Smooth muscle cell (in vitro differentiated cells): ENCODE measurements around the gene USP46. TPM values are rescaled to one million over a fixed set of nuclear protein-coding genes. Genes with fewer than 3 reads are reported as not detected.

ENCODE experiments used
- DNase-seq: peaks from one replicate; lab custom pipeline; 2025; ENCODE audit not compliant: unreplicated experiment; lab: John Stamatoyannopoulos, UW
- H2AFZ ChIP-seq: fragments of 200-600 bp; sonication (generic); 2 replicates; pipeline ENCODE4 v1.6.0; 2016; ENCODE audit warnings: antibody characterized with exemption, low read depth, mild to moderate bottlenecking
- H3F3A ChIP-seq: fragments of 200-600 bp; sonication (generic); 2 replicates; pipeline ENCODE4 v1.6.0; 2017; ENCODE audit warnings: antibody characterized with exemption, low read depth
- H3K27ac ChIP-seq: fragments of 200-600 bp; sonication (generic); 2 replicates; pipeline ENCODE4 v1.5.1; 2016; ENCODE audit warnings: low read depth, mild to moderate bottlenecking
- H3K27me3 ChIP-seq: fragments of 200-600 bp; sonication (generic); 2 replicates; pipeline ENCODE4 v1.6.1; 2016; ENCODE audit warnings: low read depth, mild to moderate bottlenecking
- H3K36me3 ChIP-seq: fragments of 200-600 bp; sonication (generic); 2 replicates; pipeline ENCODE4 v1.5.1; 2016; ENCODE audit warnings: low read depth
- H3K4me1 ChIP-seq: fragments of 200-600 bp; sonication (generic); 2 replicates; pipeline ENCODE4 v1.5.1; 2016; ENCODE audit warnings: low read depth
- H3K4me2 ChIP-seq: fragments of 200-600 bp; sonication (generic); 2 replicates; pipeline ENCODE4 v1.6.0; 2016; ENCODE audit warnings: mild to moderate bottlenecking
- H3K4me3 ChIP-seq: fragments of 200-600 bp; sonication (generic); 2 replicates; pipeline ENCODE4 v1.5.1; 2016; ENCODE audit warnings: mild to moderate bottlenecking
- H3K79me2 ChIP-seq: fragments of 200-600 bp; sonication (generic); 2 replicates; pipeline ENCODE4 v1.6.0; 2016; ENCODE audit warnings: low read depth, mild to moderate bottlenecking
- H3K9ac ChIP-seq: fragments of 200-600 bp; sonication (generic); 2 replicates; pipeline ENCODE4 v1.6.0; 2016; ENCODE audit warnings: low read depth
- H3K9me3 ChIP-seq: fragments of 200-600 bp; sonication (generic); replicated peaks from 2 replicates; pipeline ENCODE4 v1.5.1; 2016; ENCODE audit warnings: low read depth
- H4K20me1 ChIP-seq: fragments of 200-600 bp; sonication (generic); 2 replicates; pipeline ENCODE4 v1.6.0; 2016; ENCODE audit warnings: low read depth
- CTCF ChIP-seq: fragments of 200-600 bp; sonication (generic); IDR thresholded peaks from 2 replicates; pipeline ENCODE4 v1.5.1; 2017; ENCODE audit warnings: borderline replicate concordance, mild to moderate bottlenecking, antibody characterized with exemption; ENCODE audit not compliant: insufficient read depth, poor library complexity, severe bottlenecking
- WGBS: methylation state at CpG from one replicate; pipeline ENCODE4 v1.1.7; 2016; ENCODE audit warnings: low lambda C conversion rate; 5-methylcytosine and 5-hydroxymethylcytosine counted together
- polyA plus RNA-seq: library from polyadenylated mRNA; unstranded; fragments of >200 nt; fragmentation: Nextera tagmentation; extraction: Ambion mirVana; gene quantifications from 2 replicates; pipeline ENCODE4 v1.2.1, GENCODE V29; 2016
- total RNA-seq: library from RNA; depleted of rRNA; stranded (reverse); fragments of >200 nt; gene quantifications from 2 replicates; pipeline ENCODE4 v1.2.3, GENCODE V29; 2014

USP46 gene
- total and polyA plus RNA-seq, 2 experiments from 2014 or later = 17.2 to 30.4 TPM

GRCh38 chr4:52578951-52579350, 80.2 kb downstream of the USP46 start:
- 96% methylated on average over 2 of the region's 2 CpGs for WGBS
- Histone ChIP-seq H3K36me3 (no peaks in the 10 kb centered on the region), H3K27me3 (no peaks in the 10 kb centered on the region), H3F3A (no peaks in the 10 kb centered on the region), H3K9ac (no peak overlapping the region), H3K27ac (no peak overlapping the region), H3K4me2 (no peak overlapping the region), H3K9me3 (no peaks in the 10 kb centered on the region), H3K79me2 (no peaks in the 10 kb centered on the region), H3K4me1 (peaks cover 2% of the 10 kb centered on the region), H4K20me1 (no peaks in the 10 kb centered on the region), H2AFZ (no peak overlapping the region), H3K4me3 (no peak overlapping the region)
- no peak for TF ChIP-seq CTCF
- DNase-seq = no peak

- no peak for DNase-seq
- no peaks in the 10 kb centered on the region for H3K9me3 ChIP-seq
- WGBS = 96% methylated on average over 4 of the region's 4 CpGs
Measured at GRCh38 chr4:52577624-52577962, 81.5 kb downstream of the USP46 start.

GRCh38 chr4:52576961-52577623, 82.0 kb downstream of the USP46 start:
- H3K36me3 ChIP-seq = no peaks in the 10 kb centered on the region
- no peak overlapping the region for H3K4me2 ChIP-seq
- H3F3A ChIP-seq = peaks cover 5% of the 10 kb centered on the region
- no peak for DNase-seq
- TF ChIP-seq CTCF = no peak
- H3K27ac ChIP-seq = no peak overlapping the region
- peaks cover 10% of the 10 kb centered on the region for H3K4me1 ChIP-seq
- no peaks in the 10 kb centered on the region for H4K20me1 ChIP-seq
- no peaks in the 10 kb centered on the region for H3K9me3 ChIP-seq
- H3K27me3 ChIP-seq = no peaks in the 10 kb centered on the region
- H3K79me2 ChIP-seq = no peaks in the 10 kb centered on the region
- H2AFZ ChIP-seq = no peak overlapping the region
- H3K4me3 ChIP-seq = no peak overlapping the region
- no peak overlapping the region for H3K9ac ChIP-seq
- WGBS = 95% methylated on average over 1 of the region's 1 CpG

More at GRCh38 chr4:52577624-52577962, 81.5 kb downstream of the USP46 start:
- H3K36me3 ChIP-seq = no peaks in the 10 kb centered on the region
- H3K27me3 ChIP-seq = no peaks in the 10 kb centered on the region
- no peak overlapping the region for H3K4me2 ChIP-seq
- peaks cover 10% of the 10 kb centered on the region for H3K4me1 ChIP-seq
- no peak for TF ChIP-seq CTCF
- no peak overlapping the region for H3K27ac ChIP-seq
- H4K20me1 ChIP-seq = no peaks in the 10 kb centered on the region
- H2AFZ ChIP-seq = no peak overlapping the region
- H3K4me3 ChIP-seq = no peak overlapping the region
- H3K9ac ChIP-seq = no peak overlapping the region
- no peaks in the 10 kb centered on the region for H3K79me2 ChIP-seq
- peaks cover 5% of the 10 kb centered on the region for H3F3A ChIP-seq

GRCh38 chr4:52576326-52576725, 82.8 kb downstream of the USP46 start:
- no peaks in the 10 kb centered on the region for H3K27me3 ChIP-seq
- no peak overlapping the region for H3K4me2 ChIP-seq
- no peaks in the 10 kb centered on the region for H4K20me1 ChIP-seq
- no peak for DNase-seq
- no peak for TF ChIP-seq CTCF
- WGBS = 96% methylated on average over 7 of the region's 7 CpGs
- H3K9me3 ChIP-seq = no peaks in the 10 kb centered on the region
- no peak overlapping the region for H3K27ac ChIP-seq
- no peak overlapping the region for H2AFZ ChIP-seq
- peaks cover 10% of the 10 kb centered on the region for H3K4me1 ChIP-seq
- no peaks in the 10 kb centered on the region for H3K36me3 ChIP-seq
- H3K79me2 ChIP-seq = no peaks in the 10 kb centered on the region
- no peak overlapping the region for H3K9ac ChIP-seq
- peaks cover 5% of the 10 kb centered on the region for H3F3A ChIP-seq
- no peak overlapping the region for H3K4me3 ChIP-seq
